HG03457 (cell line): Measurements from ENCODE around the gene PTPRN2.

Experiments
- ATAC-seq: cut with Tn5 transposase; IDR thresholded peaks from one replicate; pipeline ENCODE4 v1.9.1; 2021; ENCODE audit warnings: moderate number of reproducible peaks; ENCODE audit not compliant: unreplicated experiment

Gene PTPRN2

DNA sequence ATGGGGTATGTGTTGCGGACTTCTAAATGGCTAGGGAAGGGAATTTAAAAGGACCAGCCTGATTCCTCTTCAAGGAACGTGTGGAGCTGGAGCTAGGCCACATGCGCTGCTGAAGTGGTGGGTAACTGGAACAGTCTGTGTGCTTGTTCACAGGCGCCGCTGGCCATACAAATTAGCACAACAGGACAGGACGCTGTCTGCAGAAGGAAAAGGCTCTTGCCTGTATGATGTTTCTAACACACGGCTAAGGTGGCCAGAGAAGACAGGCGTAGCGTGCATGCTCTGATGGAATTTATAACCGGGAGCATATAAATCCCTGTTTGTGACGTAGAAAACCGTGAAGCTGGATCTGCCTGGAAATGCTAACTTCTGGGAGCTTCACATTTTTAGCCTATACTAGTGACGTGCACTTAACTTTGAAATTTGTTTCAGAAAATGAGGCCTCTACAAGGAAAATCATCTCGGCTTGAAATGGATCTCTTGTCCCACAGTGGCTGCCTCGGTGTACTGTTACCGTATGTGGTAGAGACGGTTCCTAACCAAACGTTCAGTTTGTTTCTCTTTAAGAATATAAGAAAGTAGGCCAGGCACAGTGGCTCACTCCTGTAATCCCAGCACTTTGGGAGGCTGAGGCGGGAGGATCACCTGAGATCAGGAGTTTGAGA lies 569.4 kb downstream of the PTPRN2 start:
- ATAC-seq: no peak

DNA sequence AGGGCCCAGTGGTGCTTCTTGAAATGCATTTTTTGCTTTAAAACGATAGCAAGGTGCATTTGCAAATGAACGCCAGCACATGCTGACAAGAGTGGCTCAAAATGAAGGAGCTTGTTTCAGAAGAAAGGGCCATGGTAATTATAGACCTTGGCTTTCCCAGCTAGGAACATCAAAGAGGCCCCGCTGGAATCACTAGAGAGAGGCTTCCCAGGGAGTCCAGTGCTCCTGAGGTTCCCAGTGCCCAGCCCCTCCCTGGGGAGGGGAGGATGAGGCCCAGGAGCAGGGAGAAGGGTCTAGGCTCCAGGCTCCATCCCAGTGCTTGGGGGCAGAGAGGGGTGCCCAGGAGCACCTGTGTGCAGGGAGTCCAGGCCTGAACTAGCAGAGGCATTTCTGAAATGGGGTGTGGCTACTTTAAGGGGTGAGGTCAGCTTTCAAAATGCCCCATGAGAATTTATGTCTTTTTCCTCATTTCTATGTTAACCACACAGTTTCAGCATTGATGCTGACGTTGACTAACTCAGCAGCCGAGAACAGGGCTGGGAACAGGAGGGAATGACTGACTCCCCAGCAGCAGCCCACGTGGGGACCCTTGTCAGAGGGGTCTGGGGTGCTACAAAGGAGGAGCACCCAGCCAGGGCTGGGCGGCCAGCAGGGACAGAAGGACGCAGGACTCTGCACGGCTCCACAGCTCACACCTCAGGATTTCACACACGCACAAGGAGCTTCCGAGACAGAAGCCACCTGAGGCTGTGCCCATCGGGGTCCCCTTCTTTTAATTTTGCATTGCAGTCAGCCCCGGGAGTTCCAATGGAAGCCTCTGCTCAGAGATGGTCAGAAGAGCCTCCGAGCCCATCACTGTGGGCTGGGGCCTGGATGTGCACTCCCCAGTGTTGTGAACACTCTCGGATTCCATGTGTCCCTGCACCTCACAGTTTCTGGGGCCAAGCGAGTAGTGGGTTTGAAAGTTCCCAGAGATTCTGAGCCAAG lies 570.2 kb downstream of the PTPRN2 start:
- no peak for ATAC-seq

DNA sequence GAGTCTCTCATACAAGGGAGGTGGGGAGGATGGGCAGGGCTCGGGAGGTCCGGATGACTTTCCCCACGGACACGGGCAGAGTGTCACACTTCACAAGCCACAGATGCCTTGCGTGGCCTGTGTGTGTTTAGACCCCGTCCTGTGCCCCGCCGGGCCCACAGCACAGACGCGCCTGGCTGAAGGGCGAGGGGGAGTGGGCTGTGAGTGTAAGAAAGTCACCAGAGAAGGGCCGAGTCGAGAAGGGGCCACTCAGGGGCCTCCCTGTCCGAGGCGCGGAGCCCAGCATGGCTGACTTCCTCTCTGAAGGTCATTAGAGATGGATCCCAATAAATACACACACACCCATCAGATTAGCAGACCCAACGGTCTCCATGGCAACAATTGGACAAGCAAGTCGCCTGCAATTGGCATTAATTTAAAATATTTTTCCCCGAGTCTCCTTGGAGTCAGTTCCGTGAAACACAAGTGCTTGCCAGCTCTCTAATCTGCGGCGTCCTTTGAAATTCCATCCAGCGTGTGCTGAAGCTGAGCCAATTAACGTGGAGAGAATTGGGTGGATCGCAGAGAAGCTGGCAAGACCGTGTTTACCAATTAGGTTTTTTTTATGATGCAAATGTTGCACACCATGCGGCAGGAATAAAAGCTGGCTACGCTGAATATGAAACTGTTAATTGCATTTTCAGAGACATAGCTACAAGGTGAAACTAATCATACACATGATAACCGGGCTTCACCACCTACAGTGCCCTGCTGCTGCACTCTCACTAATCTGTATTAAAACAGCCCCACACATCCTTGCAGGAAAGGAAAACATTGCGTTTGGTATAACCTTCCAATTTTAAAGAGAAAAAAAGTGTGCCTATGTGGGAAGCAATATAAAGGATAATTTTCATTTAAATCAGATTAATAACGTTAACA lies 571.2 kb downstream of the PTPRN2 start:
- no peak for ATAC-seq

DNA sequence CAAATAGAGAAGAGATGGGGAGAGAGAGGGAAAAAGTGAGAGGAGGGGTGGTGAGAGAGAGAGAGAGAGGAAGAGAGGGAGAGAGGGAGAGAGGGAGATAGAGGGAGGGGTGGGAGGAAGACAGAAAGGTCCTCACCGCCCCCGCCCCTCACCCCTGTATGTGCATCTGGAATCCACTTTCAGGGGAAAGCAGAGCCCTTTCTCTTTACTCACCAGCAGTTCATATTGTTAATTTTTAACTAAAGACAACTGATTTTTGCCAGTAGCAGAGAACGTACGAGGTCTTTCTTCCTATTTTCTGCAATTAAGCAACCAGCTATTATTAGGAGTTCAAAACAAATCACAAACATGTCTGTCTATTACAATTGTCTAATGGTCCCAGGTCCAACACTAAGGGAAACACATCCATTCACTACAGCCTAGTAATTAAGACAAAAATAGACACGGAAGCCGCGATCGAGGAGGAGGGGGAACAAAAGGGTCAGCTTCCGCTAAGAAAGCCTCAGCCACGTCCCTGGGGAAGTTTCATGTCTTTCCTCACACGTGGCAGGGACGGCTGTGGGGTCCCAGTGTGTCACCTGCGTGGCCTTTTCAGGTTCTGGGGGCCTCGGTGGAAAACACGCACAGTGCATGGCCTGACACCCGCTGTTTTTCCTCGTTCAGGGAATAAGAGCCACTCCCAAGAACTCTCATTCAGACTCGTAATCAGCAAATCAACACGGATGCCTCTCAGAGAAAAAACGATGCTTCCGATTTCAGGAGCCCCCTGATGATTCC lies 572.0 kb downstream of the PTPRN2 start:
- no peak for ATAC-seq

DNA sequence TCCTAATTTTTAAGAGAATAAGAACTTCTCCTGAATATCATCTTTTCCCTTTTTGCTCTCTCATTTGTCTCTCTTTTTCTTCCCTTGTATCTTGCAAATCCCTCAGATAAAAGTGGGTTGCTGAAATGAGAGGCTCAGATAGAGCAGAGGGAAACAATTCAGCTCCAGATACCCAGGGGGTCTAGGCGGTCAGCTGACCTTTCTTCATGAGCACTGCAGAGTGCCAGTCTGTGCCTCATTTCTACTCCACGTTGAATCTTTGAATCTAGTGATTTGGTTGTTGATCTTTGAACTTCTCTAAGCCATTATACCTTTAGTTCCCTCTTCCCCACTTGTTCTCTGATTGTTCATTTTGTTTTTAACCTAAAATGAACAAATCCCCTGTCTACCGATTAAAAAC lies 572.6 kb downstream of the PTPRN2 start:
- ATAC-seq: no peak

DNA sequence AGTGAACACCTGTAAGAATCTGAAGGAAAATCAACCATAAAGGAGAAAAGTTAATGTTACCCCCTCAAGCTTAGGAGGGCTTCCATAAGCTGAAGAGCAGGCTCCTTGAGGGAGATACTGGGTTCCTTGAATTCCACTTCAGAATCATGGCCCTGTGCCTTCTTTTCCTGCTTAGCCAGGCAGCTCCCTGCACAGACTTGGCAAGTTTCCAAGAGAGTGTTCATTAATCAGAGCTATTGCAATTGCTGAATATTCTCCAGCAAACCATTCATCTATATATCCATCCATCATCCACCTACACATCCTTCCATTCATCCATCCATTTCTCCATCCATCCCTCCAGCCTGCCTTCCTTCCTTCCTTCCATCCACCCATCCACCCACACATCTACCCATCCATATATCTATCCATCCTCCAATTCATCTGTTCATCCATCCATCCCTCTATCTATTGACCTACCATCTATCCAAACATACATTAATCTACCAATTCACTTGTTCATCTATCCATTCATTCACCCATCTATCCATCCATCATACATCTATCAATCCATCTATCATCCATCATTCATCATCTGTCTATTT lies 574.4 kb downstream of the PTPRN2 start:
- ATAC-seq: no peak

DNA sequence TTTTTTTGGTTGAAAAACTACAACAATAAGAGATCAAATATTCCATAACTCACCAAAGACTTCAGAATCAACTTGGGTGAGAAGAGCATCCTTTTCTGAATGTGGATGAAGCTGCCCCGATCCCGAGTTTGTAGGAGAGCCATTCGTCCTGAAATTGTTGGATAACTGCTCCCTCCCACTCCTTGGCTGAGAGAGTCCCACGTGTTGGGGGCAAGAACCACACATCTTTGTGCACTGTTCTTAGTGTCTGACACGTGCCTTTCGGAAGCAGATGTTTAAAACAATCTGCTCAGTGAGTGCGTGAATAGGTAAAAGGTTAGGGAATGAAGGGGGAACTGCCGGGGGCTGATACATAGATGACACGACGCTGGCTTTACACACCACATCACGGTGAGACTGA lies 575.7 kb downstream of the PTPRN2 start:
- ATAC-seq: no peak

DNA sequence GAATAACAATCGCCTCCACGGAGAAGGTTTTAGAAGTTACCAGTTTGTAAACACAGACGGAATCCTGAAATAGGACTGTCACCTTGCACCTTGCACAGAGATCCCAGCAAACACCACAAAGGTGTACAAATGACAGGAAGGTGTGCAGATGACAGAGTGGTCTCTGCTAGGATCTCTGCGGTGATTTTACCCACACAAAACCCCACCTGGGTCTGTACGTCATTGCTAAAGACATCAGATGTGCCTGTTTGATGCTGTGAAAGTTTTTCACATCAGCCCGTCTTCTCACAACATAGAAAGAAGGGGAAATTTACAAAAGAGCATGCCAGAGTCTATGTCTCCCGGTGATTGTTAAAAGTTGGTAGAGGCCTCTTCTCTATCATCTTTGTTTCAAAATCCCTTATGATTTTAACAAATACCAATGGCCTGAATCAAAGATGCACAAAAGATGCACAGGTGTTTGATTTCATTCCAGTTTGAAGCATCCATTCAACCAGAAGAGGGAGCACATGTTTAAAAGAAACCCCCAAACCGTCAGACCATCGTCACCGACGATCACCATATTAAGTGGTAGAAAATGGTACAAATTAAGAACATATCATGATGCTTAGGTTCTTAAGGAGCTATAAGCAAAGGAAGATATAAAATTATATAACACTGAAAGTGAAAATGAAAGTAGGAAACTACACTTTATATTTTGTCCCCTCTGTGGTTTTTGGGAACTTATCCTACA lies 576.5 kb downstream of the PTPRN2 start:
- no peak for ATAC-seq

DNA sequence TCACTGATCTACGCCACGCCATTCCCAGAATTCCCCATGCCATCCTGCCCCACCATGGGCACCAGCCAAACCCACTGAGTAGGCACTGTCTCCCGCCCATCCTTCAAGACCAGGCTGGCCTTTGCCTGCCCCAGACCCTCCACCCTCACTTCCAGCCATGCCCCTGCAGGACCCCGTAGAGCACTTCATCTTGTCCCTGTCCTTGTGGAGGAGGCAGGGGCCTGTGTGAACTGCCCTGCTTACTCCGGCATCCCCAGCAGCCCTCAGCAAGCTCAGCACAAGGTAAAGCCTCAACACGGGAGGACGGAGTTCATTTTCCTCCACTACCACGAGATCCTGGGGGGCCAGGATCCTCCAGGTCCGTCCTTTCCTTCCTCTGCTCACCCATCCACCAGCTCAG lies 577.7 kb downstream of the PTPRN2 start:
- no peak for ATAC-seq

DNA sequence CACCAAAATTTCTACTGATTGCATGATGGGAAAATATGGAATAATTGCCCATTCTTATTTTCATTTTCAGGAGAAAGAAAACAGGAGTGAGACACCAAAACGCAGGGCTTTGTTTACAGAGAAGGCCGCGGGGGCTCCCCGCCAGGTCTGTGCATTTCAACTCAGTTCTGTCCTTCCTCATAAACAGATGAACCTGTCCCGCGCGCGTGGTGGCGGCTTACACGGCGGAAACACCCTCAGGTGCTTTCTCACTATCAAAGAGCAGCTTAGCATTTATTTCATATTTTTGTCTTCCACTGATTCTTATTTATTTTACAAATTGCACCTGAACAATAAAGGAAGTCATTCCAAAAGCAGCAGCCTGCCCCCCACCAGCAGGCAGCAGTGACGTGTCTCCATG lies 579.4 kb downstream of the PTPRN2 start:
- ATAC-seq: no peak

DNA sequence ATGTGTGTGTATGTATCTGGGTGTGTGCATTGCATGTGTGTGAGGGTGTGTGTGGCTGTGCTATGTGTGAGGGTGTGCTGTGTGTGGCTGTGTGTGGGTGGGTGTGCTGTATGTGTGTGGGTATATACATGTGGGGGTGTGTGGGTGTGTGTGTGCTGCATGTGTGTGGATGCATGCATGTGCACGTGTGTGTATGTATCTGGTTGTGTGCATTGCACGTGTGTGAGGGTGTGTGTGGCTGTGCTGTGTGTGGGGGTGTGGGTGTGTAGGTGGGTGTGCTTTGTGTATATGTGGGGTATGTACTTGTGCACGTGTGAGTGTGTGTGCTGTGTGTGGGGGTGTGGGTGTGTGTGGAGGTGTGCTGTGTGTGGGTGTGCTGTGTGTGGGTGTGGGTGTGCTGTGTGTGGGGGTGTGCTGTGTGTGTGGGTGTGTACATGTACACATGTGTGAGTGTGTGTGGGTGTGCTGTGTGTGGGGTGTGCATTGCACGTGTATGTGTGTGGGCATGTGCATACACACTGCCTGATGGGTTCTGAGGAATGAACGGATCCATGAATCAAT lies 579.8 kb downstream of the PTPRN2 start:
- no peak for ATAC-seq

DNA sequence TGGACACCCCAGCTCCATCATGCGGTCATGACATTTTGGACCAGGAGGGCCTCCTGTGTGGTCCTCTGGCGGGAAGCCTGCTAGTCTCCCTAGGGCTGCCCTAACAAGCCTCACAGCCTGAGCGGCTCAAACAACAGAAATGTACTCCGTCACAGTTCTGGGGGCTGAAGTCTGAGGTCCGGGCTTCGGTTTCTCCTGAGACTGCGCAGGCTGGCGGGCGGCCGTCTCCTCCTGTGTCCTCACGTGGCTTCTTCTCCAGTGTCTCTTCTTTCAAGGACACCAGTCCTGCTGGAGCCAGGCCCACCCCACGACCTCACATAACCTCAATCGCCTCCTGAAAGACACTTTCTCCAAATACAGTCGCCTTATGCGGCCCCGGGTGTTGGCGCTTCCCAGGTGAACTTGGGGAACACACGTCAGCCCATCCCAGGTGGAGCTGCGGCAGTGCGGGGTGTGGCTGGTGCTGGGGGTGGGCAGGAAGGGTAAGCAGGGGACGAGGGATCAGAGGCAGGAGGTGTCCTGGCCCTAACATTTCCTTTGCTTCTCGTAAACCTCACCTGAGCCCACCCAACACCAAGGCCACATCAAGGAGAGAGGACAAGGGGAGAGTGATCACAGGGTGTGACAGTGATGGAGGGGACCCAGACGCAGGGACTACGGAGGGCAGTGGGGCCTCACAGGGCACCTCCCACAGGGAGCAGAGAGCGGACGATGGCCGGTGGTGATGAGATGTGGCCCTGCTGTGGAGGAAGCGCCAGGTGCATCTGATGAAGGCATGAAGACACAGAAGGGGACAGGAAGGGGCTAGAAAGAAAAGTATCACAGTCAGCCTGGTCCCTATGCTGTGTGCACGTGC lies 580.6 kb downstream of the PTPRN2 start:
- ATAC-seq: no peak

DNA sequence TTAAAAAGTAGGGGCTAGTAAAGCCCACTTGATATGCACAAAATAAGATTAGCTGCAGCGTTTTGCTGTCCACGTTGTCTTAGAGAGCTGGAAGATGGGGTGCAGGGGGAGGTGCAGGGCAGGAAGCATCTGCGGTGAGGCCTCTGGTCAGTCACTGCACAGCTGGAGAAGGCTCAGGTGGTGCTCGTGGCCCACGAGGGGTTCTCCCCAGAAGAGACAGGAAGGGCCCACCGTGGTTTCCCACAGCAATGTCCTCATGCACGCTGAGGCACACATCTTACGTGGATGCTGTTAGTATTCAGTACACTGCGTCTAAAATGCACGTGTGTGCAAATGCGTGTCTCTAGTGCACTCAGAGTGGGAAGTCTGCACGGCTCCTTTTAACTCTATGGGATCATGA lies 582.1 kb downstream of the PTPRN2 start:
- no peak for ATAC-seq

DNA sequence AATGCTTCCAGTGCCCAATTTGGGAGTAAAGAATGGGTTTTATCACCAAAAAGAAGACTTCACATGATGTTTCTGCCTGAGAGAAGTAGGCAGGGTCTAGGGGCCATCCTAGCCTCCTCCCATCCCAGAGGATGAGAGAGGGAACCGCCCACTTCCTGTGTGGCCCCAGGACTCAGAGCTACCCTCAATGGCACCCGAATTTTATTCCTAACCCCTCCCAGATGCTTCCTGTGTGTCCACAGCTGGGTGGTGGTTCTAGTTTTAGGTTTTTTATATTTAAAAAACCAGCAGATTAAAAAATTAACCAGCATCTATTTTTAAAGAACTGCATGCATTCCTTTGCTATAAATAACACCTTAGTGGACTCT lies 583.5 kb downstream of the PTPRN2 start:
- ATAC-seq: no peak

DNA sequence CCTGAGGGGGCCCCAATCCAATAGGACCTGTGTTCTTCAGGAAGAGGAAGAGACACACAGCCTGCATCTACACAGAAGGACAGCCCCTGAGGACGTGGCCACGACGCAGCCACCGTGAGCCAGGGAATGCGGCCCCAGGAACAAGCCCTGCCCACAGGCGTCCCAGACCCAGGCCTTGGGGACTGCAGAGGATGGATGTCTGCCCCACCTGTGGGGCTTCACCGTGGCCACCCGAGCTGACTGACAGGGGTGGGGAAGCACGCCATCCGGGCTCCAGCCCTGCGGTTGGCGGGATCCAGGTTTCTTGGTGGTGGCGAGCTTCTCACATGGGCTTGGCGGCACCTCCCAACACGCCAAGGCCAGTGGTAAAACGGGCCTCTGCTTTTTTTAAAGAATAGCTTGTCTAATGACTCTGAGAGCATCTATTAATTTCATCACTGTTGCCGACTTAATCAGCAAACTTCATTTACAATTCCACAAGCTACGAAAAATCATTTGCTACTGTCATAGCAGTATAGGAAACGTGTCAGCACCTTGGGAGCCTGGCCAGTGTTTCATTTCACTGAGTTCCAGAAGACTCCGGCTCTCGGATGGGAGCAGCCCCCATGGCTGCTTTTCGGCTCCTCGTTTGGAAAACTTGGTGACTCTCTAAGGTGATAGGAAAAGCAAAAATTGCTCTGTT lies 584.0 kb downstream of the PTPRN2 start:
- no peak for ATAC-seq

DNA sequence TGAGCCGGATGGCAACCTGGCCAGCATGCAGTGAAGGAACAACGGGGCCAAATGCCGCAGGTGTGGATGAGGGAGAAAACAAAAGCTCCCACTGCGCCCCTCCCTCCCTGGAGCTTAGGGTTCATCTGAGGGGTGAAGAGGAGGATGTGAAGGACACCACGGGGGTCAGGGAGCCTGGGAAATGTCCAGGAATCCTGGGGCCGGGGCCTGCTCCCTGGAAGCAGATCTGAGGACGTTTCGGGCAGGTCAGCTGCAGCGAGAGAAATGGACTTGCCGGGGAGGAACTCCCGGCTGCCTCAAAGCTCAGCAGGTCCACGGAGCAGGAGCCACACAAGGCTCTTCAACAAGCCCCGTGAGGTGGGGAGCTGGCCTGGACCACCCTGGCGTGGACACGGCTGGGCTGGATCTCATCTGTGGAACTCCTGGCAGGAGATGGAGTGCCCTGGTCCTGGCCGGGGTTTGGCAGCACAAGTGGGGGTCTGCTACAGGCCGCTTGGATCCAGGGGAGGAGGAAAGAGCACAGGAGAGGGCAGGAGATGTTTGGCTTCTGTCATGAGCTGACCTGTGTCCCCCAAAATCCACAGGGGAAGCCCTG lies 585.0 kb downstream of the PTPRN2 start:
- no peak for ATAC-seq

DNA sequence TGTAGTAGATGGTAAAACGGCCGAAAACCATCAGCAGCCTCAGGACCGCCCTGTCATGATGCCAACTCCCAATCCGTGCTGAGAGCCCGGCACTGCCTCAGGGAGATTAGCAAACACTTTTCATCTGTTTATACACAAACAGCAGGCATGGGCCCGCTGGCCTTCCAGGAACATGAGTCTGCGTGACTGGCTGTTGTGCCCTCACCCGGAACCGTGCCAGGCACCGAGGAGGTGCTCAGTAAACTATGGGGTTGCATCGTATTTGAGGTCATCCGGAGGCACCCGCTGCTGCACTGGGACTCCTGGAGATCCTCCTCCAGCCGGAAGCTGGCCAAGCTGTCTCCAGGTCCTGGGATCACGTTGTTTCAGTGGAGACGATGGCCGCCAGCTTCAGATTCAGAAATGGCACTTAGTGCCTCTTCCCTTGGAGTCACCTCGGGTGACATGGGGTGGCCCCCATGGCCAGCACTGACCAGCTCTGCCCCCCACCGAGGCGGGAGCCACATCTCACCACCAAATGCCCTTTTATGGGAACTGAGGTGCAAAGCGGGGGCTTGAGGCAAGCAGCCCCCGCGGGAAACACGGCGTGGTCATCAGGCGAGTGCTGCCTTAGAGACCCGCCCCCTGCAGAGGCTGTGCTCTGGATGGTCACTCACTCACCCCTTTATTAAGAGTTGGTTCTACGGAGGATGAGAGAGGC lies 585.9 kb downstream of the PTPRN2 start:
- no peak for ATAC-seq
